ENCODE results near the gene PLAAT5. TPM values are rescaled to one million over a fixed set of nuclear protein-coding genes. Genes with fewer than 3 reads are reported as not detected.
A peak's percentile ranks its signal among the peaks of the same experiment; 100 is the strongest.
"Not testable (repeated sequence)": the region's sequence is repeated elsewhere in the genome, so short reads cannot be mapped to it uniquely, and the experiment has no call there.

The PLAAT5 gene
- total RNA-seq, 1 donor = under 0.01 TPM

DNA sequence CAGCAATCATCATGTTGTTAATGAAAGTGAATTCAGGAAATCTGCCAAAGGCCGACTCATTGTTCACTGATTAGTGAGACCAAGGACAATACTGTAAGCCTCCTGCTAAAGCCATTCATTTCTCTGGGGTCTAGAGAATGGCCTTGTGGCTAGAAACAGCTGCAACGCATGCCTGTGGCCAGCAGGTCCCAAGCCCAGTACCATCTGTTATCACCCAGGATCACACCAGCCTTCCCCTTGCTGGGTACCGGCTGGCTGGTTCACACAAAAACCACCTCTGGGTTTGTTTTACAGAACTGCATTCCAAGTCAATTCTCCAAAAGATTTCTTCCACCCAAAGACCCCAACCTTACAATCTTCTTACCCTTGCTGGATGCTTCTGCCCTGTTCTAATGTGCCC lies 1.1 kb downstream of the PLAAT5 start:
- DNase-seq (ENCODE audit: low read depth in 2 of 3, low spot score in 2 of 3) = peak in 1 of 3 donors; percentile 39

- DNase-seq (ENCODE audit: low read depth in 2 of 3, low spot score in 2 of 3) = no peak
Observed at GRCh38 chr11:63488789-63489188, 2.2 kb downstream of the PLAAT5 start.

- DNase-seq (ENCODE audit: low read depth in 2 of 3, low spot score in 2 of 3) = no peak
Observed at GRCh38 chr11:63485777-63486176, 5.2 kb downstream of the PLAAT5 start.

DNA sequence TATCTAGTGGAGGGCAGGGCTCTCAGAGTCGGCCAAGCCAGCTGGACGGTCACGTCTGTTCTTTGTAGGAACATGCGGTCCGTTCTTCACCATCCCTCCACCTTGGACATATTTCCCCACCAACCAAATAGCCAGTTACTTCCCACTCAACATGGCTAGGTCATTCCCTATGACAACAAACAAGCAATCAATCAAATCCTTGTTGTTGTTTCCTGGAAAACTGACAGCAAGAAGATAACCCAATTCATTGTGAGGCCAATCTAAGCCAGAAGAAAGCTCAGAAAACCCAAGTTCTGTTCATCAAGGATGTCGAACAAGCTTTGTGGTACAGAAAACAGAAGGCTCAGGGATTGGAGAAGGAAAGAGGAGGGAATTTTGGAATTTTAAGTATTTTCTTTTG lies 10.9 kb downstream of the PLAAT5 start:
- no peak for DNase-seq (ENCODE audit: low read depth in 2 of 3, low spot score in 2 of 3)

DNA sequence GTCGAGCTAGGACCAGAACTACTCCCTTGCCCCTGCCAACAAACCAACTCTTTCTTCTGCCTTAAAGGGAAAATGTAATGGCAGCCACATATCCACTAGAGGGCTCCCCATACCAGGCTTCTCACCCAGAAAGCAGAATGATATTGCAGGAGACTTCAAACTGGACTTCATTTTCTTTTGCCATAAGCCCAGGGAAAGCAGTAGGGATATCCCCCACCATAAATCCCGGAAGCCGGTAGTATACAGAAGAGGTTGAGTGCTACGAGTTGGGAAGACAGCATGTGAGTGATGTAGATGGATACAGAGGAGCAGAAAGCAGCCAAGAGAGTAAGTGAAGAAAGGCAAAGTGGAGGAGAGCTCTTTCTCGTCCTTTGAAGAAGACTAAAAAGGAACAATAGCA lies 12.1 kb downstream of the PLAAT5 start:
- DNase-seq (ENCODE audit: low read depth in 2 of 3, low spot score in 2 of 3) = peak; percentile 30 to 77 (median 56)

DNA sequence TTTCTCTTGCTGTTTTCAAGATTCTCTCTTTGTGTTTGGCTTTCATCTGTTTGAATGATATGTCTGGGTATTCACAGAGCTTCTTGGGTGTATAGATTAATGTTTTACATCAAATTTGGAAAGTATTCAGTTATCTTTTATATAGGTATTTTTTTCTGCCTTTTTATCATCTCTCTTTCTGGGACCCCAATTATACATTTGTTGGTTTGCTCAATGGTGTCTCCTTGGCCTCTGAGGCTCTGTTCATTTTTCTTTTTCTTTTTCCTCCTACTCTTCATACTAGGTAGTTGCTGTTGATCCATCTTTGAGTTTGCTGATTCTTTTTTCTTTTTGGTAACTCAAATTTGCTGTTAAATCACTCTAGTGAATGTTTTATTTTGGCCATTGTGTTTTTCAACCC lies 14.3 kb downstream of the PLAAT5 start:
- DNase-seq (ENCODE audit: low read depth in 2 of 3, low spot score in 2 of 3) = no peak

DNA sequence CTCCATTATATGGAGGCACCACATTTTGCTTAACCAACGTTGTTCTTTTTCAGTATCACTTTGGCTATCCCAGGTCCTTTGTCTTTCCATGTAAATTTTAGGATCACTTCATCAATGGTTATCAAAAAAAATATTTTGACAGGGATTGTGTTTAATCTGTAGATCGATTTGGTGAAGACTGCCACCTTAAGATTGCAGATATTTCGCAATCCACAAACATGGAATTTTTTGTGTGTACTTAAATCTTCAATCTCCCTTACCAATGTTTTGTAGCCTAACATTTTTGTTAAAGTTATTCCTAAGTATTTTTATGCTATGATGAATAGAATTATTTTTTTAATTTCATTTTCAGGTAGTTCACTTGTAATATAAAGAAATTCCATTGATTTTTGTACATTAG lies 18.6 kb downstream of the PLAAT5 start:
- DNase-seq (ENCODE audit: low read depth in 2 of 3, low spot score in 2 of 3) = no peak

- DNase-seq (ENCODE audit: low read depth in 2 of 3, low spot score in 2 of 3) = no peak
Observed at GRCh38 chr11:63470311-63470710, 20.7 kb downstream of the PLAAT5 start.

- DNase-seq (ENCODE audit: low read depth in 2 of 3, low spot score in 2 of 3) = no peak
Observed at GRCh38 chr11:63462137-63462536, 28.8 kb downstream of the PLAAT5 start.

GRCh38 chr11:63459586-63459985 lies 31.4 kb downstream of the PLAAT5 start:
- no peak for DNase-seq (ENCODE audit: low read depth in 2 of 3, low spot score in 2 of 3)

GRCh38 chr11:63448646-63449045 lies 42.3 kb downstream of the PLAAT5 start:
- no peak for DNase-seq (ENCODE audit: low read depth in 2 of 3, low spot score in 2 of 3)

GRCh38 chr11:63445720-63446119 lies 45.2 kb downstream of the PLAAT5 start:
- DNase-seq (ENCODE audit: low read depth in 2 of 3, low spot score in 2 of 3) = no peak

DNA sequence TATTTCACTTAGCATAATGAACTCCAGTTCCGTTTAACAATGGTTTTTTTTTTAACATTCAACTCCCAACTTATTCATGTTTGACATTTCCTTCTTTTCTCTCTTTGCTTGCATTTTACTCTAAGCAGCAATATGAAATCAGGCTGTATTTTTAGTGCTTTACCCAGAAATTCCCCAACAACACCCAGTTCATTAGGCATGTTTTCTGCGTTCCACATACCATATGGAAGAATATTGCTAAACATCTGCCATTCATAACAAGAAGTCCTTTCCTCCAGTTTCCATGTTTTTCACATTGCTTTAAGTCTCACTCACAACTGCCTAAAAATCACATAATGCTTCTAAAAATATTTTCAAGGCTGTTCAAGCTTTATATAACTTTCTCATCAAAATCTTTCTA lies 45.8 kb downstream of the PLAAT5 start:
- no peak for DNase-seq (ENCODE audit: low read depth in 2 of 3, low spot score in 2 of 3)

DNA sequence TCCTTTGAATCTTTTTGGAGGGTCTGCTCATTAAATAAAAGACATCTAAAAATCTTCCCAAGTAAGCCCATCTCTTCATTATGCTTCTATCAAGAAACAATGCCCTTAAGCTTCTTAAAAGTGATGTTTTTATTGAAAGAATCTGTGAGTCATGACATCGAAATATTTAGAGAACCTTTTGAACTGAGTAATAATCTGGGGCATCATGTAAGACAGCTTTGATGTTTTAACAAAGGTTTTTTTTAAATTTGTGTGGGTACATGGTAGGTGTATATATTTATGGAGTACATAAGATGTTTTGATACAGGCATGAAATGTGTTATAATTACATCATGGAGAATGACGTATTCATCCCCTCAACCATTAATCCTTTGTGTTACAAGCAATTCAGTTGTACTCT lies 46.8 kb downstream of the PLAAT5 start:
- DNase-seq (ENCODE audit: low read depth in 2 of 3, low spot score in 2 of 3) = no peak

DNA sequence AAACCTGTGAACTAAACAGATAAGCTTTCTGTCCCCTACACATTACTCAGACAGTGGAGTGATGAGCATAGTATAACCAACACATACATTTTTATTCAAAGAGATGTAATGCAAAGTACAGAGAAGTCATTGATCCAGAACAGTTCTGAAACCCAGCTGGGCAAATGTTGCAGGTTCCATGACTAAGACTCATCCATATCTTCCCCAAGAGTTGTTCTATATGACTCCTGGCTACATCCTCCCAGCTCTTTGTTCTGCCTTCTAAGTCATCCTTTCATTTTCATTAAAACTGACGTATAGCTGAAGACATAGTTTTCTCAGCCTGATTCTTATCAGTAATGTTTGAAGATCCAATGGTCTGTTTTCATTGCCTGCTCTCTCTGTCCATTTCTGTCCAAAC lies 47.3 kb downstream of the PLAAT5 start:
- DNase-seq (ENCODE audit: low read depth in 2 of 3, low spot score in 2 of 3) = no peak

- DNase-seq (ENCODE audit: low read depth in 2 of 3, low spot score in 2 of 3) = not testable (repeated sequence)
Observed at GRCh38 chr11:63435831-63436230, 55.1 kb downstream of the PLAAT5 start.

- DNase-seq (ENCODE audit: low read depth in 2 of 3, low spot score in 2 of 3) = not testable (repeated sequence)
Observed at GRCh38 chr11:63435351-63435750, 55.6 kb downstream of the PLAAT5 start.

DNA sequence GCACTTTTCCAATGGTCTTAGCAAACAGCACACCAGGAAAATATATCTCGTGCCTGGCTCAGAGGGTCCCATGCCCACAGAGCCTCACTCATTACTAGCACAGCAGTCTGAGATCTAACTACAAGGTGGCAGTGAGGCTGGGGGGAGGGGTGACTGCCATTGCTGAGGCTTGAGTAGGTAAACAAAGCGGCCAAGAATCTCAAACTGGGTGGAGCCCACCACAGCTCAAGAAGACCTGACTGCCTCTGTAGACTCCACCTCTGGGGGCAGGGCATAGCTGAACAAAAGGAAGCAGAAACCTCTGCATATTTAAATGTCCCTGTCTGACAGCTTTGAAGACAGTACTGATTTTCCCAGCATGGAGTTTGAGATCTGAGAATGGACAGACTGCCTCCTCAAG lies 60.2 kb downstream of the PLAAT5 start:
- DNase-seq (ENCODE audit: low read depth in 2 of 3, low spot score in 2 of 3) = not testable (repeated sequence)

DNA sequence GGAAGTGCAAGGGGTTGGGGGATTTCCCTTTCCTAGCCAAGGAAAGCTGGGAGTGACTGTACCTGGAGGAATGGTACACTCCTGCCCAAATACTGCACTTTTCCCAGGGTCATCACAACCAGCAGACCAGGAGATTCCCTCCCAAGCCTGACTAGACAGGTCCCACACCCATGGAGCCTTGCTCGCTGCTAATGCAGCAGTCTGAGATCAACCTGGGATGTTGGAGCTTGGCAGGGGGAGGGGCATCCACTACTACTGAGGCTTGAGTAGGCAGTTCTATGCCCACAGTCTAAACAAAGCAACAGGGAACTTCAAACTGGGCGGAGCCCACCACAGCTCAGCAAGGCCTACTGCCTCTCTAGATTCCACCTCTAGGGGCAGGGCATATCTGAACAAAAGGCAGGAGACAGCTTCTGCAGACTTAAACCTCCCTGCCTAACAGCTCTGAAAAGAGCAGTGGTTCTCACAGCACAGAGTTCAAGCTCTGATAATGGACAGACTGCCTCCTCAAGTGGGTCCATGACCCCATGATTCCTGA lies 62.9 kb downstream of the PLAAT5 start:
- no peak for DNase-seq (ENCODE audit: low read depth in 2 of 3, low spot score in 2 of 3)

DNA sequence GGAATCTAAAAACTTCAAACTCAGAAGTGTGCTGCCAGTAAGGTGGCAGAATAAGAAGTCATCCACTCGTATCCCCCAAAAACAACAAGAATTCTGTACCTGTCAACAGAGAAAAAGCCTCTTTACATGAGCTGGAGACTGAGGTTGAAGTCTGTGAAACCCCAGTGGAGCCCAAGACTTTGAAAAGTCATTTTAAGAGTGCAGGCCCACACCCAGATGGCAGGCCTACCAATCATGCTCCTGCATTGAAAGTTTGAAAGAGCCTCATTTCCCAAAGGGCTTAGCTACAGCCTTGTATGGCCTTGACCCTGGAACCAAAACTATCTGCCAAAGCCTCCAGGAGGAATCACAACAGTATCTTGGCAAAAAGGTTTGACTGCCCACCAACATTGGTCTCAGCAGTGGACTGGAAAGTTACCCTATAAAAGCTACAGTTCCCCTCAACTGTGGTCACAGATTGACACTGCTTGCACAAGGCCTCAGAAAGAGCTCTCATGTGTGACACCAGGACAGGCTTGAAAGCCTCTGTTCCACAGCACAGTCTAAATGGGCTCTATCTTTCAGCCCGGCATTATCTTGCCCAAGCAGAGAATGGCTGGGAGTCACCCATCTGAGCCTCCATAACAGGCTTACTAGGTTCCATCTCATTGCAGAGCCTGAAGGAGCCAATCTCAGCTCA lies 73.7 kb downstream of the PLAAT5 start:
- no peak for DNase-seq (ENCODE audit: low read depth in 2 of 3, low spot score in 2 of 3)

Measured in hematopoietic multipotent progenitor cell (in vitro differentiated cells).